ENCODE results near the gene RHD. TPM values are rescaled to one million over a fixed set of nuclear protein-coding genes. Genes with fewer than 3 reads are reported as not detected.

The RHD gene
- total and polyA plus RNA-seq, 2 of the 4 experiments (the other 2 are of a cell fraction) = not detected

GRCh38 chr1:25349606-25350005 is 77.3 kb downstream of the RHD start:
- TF ChIP-seq CTCF (conservative IDR thresholded peaks at IDR 0.05; ENCODE audit: low read depth, low read length) (no peak), CEBPB (IDR thresholded peaks at IDR 0.05; ENCODE audit: low read depth, low read length) (no peak), NFE2L2 (IDR thresholded peaks at IDR 0.05; ENCODE audit: low read depth, low read length) (no peak), MXI1 (IDR thresholded peaks at IDR 0.05; ENCODE audit: borderline replicate concordance, low read depth, low read length) (no peak), RFX5 (IDR thresholded peaks at IDR 0.05; ENCODE audit: low read depth, low read length) (no peak), BHLHE40 (IDR thresholded peaks at IDR 0.05; ENCODE audit: low read depth, low read length) (no peak), MAZ (IDR thresholded peaks at IDR 0.05; ENCODE audit: borderline replicate concordance, low read depth, low read length) (no peak), SMC3 (IDR thresholded peaks at IDR 0.05; ENCODE audit: low read depth, low read length) (no peak), USF2 (IDR thresholded peaks at IDR 0.05; ENCODE audit: low read depth, low read length) (no peak), MAFK (IDR thresholded peaks at IDR 0.05; ENCODE audit: low read depth, low read length) (no peak)
- no peak overlapping the region for H2BK15ac ChIP-seq (ENCODE audit: low read depth, low read length)
- no peak overlapping the region for H3K18ac ChIP-seq (ENCODE audit: low read depth, low read length)
- H4K91ac ChIP-seq (ENCODE audit: insufficient read depth, low read depth, low read length) = no peak overlapping the region
- H3K79me1 ChIP-seq (ENCODE audit: low read depth in 1 of 2, low read length in 2 of 2) = peaks cover 21 to 55% of the 10 kb centered on the region in 2 experiments
- no TSS peak for BruUV-seq (replicated peaks)
- H4K20me1 ChIP-seq (ENCODE audit: insufficient read depth, low read length) = peaks cover 9% of the 10 kb centered on the region
- no peak overlapping the region for H3K4ac ChIP-seq (ENCODE audit: low read depth, low read length)
- H3K56ac ChIP-seq (ENCODE audit: extremely low read depth, insufficient read depth, low read length) = no peak overlapping the region
- no peaks in the 10 kb centered on the region for H3K27me3 ChIP-seq (ENCODE audit: control insufficient read depth, insufficient read depth, low read length)
- DNase-seq = no peak
- intact Hi-C loops (cut with micrococcal nuclease) = no loop called here
- H3K23ac ChIP-seq (ENCODE audit: low read depth, low read length) = no peak overlapping the region
- no peak overlapping the region for H2AFZ ChIP-seq (replicated peaks; ENCODE audit: low read length, poor library complexity)
- no peak overlapping the region for H3K4me3 ChIP-seq (ENCODE audit: insufficient read depth, low read depth, low read length)
- no peak overlapping the region for H4K8ac ChIP-seq (ENCODE audit: low read depth in 2 of 2, low read length in 2 of 2)
- ATAC-seq (ENCODE audit: low read depth) = no peak
- no peak overlapping the region for H3K14ac ChIP-seq (replicated peaks; ENCODE audit: low read depth, low read length)
- no peak overlapping the region for H2BK120ac ChIP-seq (ENCODE audit: low read depth, low read length)
- no peak overlapping the region for H2BK20ac ChIP-seq (ENCODE audit: low read depth, low read length)
- no peak overlapping the region for H3K9ac ChIP-seq (ENCODE audit: low read depth, low read length)
- dilution Hi-C loops (cut with HindIII; ENCODE audit: low sequenced_read_pairs, unreplicated experiment) = no loop called here
- in situ Hi-C loops (cut with MboI; ENCODE audit: low sequenced_read_pairs) = no loop called here
- WGBS, 2 experiments (ENCODE audit: extremely low coverage in 2 of 2, insufficient read length in 1 of 2) = no CpG with 5 or more reads among the region's 3 CpGs
- H3K9me3 ChIP-seq (ENCODE audit: control insufficient read depth, insufficient read depth, low read length) = no peaks in the 10 kb centered on the region
- H2BK5ac ChIP-seq (ENCODE audit: low read depth, low read length, poor library complexity, severe bottlenecking) = no peak overlapping the region
- ChIA-PET CTCF (no interaction called here), POLR2A (ENCODE audit: unreplicated experiment) (no interaction called here)
- no peak overlapping the region for H2AK9ac ChIP-seq (replicated peaks; ENCODE audit: low read depth, low read length, poor library complexity)
- H3K9me1 ChIP-seq (ENCODE audit: insufficient read depth, low read length) = peaks cover 7% of the 10 kb centered on the region
- no peaks in the 10 kb centered on the region for H3K4me1 ChIP-seq (ENCODE audit: control insufficient read depth, insufficient read depth, low read length)
- H3K4me2 ChIP-seq (ENCODE audit: low read depth, low read length) = no peak overlapping the region
- no peak overlapping the region for H2AK5ac ChIP-seq (ENCODE audit: low read depth, low read length)
- H3K27ac ChIP-seq (ENCODE audit: insufficient read depth, low read length) = no peak overlapping the region
- H3K36me3 ChIP-seq (ENCODE audit: control insufficient read depth, insufficient read depth, low read length) = peaks cover 29% of the 10 kb centered on the region
- no peak overlapping the region for H4K5ac ChIP-seq (ENCODE audit: low read depth, low read length)

Data from IMR-90 (cell line).